GM21619 (cell line): Measurements from ENCODE around the gene PKNOX1.
"Not testable (repeated sequence)": the region's sequence is repeated elsewhere in the genome, so short reads cannot be mapped to it uniquely, and the experiment has no call there.

ENCODE experiments used
- ATAC-seq: cut with Tn5 transposase; IDR thresholded peaks from one replicate; pipeline ENCODE4 v1.9.1; 2021; ENCODE audit not compliant: unreplicated experiment

PKNOX1 gene

DNA sequence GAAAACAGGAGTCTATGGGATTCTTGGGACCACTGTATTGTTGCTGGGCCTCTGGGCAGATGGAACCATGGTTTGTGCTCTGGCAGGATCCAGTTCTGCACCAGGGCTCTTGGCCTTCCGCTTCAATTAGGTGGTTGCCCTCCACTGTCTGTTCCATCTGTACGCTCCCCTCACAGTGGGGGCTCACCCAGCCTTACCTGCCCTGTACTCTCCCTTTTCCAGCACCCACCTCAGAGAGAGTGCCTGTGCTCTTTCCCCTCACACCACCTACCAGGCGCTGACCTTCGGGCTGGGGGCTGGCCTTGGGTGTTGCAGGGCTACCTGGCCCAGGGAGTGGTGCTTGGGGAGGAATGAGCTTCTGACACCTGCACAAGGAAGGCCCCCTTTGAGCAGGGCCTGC lies 7.5 kb downstream of the PKNOX1 start:
- no peak for ATAC-seq

DNA sequence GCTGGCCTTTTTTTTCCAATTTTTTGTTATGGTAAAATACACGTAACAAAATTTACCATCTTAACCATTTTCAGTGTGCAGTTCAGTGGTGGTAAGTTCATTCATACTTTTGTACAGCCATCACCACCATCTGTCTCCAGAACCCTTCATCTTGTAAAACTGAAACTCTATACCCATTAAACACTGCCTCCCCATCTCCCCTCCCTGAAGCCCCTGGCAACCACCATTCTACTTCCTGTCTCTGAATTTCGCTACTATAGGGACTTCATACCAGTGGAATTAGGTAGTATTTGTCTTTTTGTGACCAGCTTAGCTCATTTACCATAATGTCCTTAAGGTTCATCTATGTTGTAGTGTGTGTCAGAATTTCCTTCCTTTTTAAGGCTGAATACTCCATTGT lies 8.7 kb downstream of the PKNOX1 start:
- no peak for ATAC-seq

DNA sequence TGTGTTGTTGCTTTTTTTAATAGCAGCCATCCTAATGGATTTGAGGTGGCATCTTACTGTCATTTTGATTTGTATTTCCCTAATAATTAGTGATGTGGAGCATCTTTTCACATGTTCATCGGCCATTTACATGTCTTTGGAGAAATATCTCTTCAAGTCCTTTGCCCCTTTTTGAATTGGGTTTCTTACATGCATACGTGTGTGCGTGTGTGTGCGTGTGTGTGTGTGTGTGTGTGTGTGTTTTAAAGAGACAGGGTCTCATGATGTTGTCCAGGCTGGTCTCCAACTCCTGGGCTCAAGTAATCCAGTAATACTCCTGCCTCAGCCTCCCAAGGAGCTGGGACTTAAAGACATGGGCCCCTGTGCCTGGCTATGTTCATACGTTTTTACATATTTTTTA lies 9.5 kb downstream of the PKNOX1 start:
- no peak for ATAC-seq

DNA sequence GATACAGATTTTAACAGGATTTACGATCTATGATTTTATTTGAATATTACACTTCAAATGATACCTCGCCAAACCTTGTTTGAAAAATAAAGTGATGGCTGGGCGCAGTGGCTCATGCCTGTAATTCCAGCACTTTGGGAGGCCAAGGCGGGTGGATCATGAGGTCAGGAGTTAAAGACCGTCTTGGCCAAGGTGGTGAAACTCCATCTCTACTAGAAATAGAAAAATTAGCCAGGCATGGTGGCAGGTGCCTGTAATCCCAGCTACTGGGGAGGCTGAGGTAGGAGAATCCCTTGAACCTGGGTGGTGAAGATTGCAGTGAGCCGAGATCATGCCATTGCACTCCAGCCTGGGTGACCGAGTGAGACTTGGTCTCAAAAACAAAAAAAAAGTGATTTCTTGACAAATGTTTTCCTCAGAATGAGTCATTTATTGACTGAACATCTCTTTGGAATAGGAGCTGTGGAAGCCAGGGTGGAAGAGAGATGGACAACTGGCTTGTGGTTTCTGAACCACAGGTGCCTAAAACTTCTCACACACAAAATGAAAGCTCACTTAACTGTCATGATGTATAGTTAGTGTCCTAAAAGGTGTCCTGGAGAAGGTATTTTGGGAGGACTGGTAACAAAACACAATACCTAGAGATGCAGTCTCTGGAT lies 11.9 kb downstream of the PKNOX1 start:
- no peak for ATAC-seq

DNA sequence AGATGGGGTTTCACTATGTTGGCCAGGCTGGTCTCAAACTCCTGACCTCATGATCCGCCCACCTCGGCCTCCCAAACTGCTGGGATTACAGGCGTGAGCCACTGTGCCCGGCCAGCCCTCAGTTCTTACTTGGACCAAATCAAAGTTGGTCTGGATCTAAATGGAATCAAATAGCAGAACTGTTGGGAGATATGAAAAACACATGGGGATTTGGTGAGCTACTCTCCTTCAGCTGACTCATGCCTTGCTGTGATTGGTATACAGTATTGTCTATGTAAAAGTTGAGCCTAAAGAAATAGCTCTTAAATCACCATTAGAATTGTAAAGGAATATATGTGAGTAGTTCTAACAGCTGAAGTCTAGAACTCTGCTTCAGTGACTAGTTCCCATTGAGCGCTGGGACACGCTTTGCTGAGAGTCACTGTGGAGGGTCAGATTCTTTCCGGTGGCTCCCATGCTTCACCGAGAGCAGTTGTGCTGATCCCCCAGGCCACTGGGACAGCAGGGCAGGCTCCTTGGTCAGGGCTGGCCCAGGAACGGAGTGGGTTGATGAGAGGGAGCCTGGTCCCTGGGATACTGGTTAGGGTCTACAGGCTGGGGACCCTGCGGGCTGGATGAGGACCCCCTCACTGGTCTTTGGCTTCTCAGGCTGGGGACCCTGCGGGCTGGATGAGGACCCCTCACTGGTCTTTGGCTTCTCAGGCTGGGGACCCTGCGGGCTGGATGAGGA lies 14.0 kb downstream of the PKNOX1 start:
- no peak for ATAC-seq

DNA sequence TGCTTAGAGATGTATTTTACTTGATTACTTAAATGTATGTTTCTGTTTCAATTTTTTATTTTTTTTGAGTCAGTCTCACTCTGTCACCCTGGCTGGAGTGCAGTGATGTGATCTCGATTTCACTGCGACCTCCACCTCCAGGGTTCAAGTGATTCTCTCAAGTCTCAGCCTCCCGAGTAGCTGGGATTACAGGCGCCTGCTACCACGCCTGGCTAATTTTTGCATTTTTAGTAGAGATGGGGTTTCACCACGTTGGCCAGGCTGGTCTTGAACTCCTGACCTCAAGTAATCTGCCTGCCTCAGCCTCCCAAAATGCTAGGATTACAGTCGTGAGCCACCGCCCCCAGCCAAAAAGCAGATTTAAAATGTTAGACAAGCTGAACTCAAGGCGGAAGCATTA lies 15.0 kb downstream of the PKNOX1 start:
- ATAC-seq = not testable (repeated sequence)

DNA sequence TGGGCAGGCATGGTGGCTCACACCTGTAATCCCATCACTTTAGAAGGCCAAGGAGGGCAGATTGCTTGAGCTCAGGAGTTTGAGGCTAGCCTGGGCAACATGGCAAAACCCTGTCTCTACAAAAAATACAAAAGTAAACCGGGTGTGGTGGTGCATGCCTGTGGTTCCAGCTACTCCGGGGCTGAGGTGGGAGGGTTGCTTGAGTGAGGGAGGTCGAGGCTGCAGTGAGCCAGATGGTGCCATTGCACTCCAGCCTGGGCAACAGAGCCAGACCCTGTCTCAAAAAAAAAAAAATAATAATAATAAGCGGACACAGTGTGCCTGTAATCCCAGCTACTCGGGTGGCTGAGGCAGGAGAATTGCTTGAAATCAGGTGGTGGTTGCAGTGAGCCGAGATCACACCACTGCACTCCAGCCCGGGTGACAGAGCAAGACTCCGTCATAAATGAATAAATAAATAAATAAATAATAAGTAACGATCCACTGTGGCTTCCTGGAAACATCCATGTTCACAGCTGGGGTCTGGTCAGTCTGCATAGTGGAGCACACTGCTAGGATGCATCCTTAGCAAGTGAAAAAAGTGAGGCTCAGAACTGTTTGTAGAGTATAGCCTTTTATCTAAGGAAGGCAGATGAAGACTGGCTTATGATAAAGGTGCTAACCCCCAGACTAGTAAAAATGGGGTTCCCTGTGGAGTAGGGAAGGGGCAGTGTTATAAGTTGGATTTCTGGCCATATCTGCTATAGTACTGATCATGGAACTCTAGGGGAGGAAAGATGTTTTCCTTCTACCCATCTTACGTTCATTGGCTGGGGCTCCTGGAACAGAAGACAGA lies 15.7 kb downstream of the PKNOX1 start:
- no peak for ATAC-seq

DNA sequence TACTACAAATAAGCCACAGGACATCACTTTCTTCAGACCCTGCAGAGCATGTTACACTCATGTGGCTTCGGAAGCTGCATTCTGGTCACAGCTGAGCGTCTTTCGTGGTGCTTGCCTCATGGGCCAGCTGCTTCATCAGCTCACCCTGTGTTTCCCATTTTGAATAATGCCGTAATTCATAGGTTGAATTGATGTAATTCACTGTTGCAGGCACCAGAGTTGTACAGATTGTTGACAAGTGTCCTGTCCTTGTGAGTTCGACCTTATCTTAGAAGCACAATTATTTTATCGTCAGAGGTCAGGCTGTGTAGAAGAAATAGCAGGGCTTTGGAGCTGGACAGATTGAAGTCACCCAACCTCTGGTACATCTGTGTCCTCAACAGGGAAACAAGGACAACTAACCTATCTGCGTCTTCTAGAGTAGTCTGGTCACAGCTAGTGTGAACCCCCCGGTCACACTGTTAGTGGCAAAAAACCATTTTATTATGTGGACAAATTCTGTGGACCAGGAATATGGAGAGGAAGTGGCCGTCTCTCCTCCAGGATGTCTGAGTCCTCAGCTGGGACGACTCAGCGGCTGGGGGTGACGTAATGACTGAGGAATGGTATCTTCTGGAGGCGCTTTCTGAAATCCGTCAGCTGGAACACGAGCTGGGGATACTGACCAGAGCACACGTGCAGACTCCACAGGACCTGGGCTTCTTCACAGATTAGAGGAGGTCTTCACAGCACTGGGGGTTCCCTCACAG lies 17.8 kb downstream of the PKNOX1 start:
- ATAC-seq = no peak

DNA sequence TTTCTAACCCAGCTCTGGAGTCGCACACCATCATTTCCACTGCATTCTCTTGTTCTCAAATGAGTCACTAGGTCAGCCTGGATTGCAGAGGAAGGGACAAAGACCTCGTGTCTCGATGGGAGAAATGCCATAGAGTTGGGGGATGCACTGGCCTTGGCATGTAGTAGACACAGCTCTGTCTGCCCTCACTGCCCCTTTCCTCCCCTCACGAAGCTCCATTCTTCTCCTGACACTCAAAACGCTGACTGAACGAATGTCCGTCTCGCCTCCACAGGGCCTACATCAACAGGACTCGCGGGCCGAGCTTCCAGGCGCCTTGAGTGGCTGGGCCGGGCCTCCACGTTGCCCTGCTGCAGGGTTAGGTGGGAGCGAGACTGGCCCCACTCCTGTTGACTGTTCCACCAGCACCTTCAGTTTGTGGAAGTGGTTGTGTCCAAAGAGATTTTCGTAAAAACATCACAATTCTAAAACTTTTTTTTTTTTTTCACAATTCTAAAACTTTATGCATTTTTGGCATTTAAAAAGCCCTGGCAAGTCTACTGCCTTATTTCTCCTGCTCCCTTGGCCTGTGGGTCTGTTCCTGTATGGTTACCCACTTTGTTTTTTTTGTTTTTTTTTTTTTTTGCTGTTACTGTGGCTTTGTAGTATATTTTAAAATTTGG lies 18.8 kb downstream of the PKNOX1 start:
- no peak for ATAC-seq

DNA sequence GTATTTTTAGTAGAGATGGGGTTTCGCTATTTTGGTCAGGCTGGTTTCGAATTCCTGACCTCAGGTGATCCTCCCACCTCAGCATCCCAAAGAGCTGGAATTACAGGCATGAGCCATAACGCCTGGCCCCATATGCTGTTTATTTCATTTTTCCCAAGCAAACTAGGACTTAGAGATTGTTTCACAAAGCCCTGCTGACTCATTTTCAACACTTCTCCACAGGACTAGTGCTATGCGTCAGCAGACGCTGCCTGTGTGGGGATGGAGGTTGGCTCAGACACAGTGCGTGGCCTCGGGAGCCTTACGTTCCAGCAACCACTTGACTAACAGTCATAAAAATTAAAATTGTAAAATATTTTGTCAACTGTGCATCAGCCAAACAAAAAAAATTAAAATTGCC lies 22.7 kb downstream of the PKNOX1 start:
- no peak for ATAC-seq

DNA sequence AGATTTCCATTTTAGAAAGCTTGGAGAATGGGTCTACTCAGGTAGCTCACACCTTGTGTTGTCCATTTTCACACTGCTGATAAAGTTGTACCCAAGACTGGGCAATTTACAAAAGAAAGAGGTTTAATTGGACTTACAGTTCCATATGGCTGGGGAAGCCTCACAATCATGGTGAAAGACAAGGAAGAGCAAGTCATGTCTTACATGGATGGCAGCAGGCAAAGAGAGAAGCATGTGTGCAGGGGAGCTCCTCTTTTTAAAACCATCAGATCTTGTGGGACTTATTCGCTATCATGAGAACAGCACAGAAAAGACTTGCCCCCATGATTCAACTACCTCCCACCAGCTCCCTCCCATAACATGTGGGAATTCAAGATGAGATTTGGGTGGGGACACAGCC lies 23.6 kb downstream of the PKNOX1 start:
- not testable (repeated sequence) for ATAC-seq

DNA sequence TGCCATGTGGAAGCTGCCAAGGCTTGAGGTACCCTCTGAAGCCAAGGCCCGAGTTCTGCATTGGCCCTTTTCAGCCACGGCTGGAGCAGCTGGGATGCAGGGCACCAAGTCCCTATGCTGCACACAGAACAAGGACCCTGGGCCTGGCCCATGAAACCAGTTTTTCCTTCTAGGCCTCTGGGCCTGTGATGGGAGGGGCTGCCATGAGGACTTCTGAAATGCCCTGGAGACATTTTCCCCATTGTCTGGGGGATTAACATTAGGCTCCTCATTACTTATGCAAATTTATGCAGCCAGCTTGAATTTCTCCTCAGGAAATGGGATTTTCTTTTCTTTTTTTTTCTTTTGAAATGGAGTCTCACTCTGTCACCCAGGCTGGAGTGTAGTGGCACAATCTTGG lies 24.8 kb downstream of the PKNOX1 start:
- not testable (repeated sequence) for ATAC-seq

DNA sequence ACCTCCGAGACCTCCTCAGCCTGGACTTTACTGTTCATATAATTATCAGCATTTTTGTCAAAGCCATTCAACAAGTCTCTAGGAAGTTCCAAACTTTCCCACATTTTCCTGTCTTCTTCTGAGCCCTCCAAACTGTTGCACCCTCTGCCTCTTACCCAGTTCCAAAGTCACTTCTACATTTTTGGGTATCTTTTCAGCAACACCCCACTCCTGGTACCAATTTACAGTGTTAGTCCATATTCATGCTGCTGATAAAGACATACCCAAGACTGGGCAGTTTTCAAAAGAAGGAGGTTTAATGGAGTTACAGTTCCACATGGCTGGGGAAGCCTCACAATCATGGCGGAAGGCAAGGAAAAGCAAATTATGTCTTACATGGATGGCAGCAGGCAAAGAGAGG lies 25.7 kb downstream of the PKNOX1 start:
- not testable (repeated sequence) for ATAC-seq

DNA sequence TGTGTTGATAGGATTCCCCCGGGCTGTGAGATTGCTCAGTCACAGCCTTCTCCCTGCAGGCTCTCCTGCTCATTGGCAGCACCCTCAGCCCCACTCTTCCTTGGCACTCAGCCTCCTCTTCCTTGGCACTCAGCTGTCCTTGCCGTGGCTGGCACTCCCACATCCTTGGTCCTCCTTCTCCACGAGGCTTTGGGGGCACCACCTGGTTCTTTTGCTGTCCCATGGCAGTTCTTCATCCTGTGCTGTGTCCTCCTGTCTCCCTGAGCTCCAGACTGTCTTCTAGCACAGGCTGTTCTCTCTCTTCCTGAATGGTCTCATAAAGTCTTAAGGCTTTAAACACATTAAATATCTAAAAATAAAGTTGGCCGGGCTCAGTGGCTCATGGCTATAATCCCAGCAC lies 27.0 kb downstream of the PKNOX1 start:
- ATAC-seq = no peak

DNA sequence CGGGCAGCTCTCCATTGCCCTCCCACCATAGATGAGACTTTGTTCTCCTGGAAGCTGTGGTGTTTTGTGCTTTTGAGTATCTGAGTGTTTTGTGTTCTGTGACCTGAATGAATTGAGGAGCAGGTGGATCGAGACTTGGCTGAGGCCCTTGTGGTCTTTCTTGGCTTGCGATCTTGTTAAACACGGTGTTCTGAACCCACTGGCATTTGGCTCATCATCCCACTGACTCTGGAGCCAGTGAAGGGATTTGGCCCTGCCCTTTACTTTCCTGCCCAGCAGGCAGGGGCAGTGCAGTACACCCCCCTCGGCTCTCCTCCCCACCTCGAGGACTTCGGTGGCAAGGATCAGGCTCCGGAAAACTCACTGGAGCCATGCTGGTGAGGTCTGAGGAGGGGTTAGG lies 30.6 kb downstream of the PKNOX1 start:
- no peak for ATAC-seq

DNA sequence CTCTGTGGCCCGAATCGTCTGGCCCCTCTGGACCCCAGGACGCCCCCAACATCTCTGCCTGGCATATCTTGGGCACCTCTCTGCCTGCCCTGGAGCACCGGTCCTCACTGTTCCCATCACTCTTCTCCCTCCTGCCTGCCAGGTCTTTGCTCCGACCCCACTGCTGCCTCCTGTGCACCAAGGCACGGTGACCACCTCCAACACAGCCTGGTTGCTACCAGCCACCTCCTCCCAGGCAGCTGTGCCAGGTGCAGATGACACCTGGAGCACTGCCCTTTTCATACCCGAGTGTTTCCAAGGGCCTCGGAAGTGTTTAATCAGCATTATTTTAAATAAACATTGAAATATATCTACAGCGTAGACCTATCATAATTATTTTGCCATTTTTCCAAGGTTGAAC lies 31.3 kb downstream of the PKNOX1 start:
- ATAC-seq = no peak

DNA sequence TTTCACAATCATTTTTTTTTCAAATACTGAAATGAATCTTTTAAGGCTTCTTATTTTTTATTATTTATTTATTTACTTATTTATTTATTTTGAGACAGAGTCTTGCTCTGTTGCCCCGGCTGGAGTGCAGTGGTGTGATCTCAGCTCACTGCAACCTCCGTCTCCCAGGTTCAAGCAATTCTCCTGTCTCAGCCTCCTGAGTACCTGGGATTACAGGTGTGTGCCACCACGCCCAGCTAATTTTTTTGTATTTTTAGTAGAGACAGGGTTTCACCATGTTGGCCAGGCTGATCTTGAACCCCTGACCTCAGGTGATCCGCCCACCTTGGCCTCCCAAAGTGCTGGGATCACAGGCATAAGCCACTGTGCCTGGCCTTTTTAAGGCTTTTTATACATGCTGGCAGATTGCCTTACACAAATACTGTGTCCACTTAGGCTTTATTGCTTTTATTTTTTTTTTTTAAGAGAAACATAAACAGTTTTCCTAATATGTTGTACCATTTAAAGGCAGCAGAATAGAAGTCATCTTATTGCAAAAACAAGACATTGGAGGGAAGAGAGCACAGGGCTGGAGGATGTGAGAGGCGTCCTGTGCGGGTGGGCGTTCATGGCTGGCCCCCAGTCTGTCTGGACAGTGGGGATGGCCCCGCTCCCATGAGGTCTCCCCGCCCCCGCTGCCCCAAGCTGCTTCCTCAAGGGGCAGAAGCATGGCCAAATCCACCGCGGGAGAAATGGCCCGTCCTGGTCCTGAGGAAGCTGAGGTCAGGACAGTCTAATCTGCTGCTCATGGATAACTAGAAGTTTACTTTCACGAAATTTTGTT lies 31.9 kb downstream of the PKNOX1 start:
- ATAC-seq = not testable (repeated sequence)

DNA sequence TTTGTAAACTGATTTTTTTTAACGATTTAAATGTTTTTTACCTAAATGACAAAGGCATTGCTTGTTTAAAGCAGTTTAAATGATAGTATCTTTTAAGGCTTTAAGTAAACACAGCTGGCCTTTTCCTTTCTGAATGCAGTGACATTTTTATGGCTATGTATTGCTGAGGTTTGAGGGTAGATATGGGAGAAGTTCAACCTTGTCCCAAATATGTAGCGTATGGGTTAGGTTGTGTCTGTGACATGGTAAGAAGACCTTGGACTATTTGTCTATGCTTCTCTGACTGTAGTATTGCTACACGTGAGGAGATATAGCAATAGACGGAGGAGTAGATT lies 32.5 kb downstream of the PKNOX1 start:
- no peak for ATAC-seq

DNA sequence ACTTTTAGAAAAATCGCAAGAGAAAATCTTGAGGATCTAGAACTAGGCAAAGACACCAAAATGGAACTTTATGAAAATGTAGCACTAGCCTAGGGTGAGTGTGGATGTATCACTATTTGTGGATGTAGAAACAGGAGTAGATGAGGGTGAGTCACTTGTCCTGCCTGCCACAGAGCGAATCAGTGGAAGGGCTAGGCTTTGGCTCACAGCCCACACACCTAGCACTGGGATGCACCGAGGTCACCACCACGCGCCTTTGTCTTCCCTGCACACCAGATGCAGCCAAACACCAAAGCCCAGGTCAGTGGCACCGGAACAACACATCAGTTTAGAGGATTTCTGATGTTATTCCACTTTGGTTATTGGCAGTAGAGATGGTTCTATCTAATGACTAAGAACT lies 38.2 kb downstream of the PKNOX1 start:
- ATAC-seq = no peak
